GM19467 (cell line): ENCODE measurements around the gene HIRA.

Experiments used
- ATAC-seq: cut with Tn5 transposase; IDR thresholded peaks from one replicate; pipeline ENCODE4 v1.9.1; 2021; ENCODE audit warnings: mild to moderate bottlenecking, moderate library complexity; ENCODE audit not compliant: unreplicated experiment

Gene HIRA

GRCh38 chr22:19358703-19359553 lies 72.6 kb downstream of the HIRA start:
- ATAC-seq, result no peak

GRCh38 chr22:19358195-19358594 lies 73.3 kb downstream of the HIRA start:
- no peak for ATAC-seq

GRCh38 chr22:19357270-19358105 lies 74.0 kb downstream of the HIRA start:
- ATAC-seq, result no peak

- no peak for ATAC-seq
Observed at GRCh38 chr22:19356708-19357269, 74.7 kb downstream of the HIRA start.

GRCh38 chr22:19355413-19356157 lies 75.9 kb downstream of the HIRA start:
- no peak for ATAC-seq

GRCh38 chr22:19354201-19354600 lies 77.3 kb downstream of the HIRA start:
- no peak for ATAC-seq

- no peak for ATAC-seq
Observed at GRCh38 chr22:19353363-19354131, 78.0 kb downstream of the HIRA start.

GRCh38 chr22:19352766-19353165 lies 78.8 kb downstream of the HIRA start:
- no peak for ATAC-seq

GRCh38 chr22:19352217-19352616 lies 79.3 kb downstream of the HIRA start:
- no peak for ATAC-seq

GRCh38 chr22:19351604-19352003 lies 79.9 kb downstream of the HIRA start:
- ATAC-seq, result no peak

GRCh38 chr22:19350947-19351346 lies 80.6 kb downstream of the HIRA start:
- ATAC-seq, result no peak

GRCh38 chr22:19350476-19350859 lies 81.1 kb downstream of the HIRA start:
- no peak for ATAC-seq

GRCh38 chr22:19349778-19350475 lies 81.6 kb downstream of the HIRA start:
- ATAC-seq, result no peak

GRCh38 chr22:19346677-19347265 lies 84.8 kb downstream of the HIRA start:
- ATAC-seq, result no peak

GRCh38 chr22:19344420-19344819 lies 87.1 kb downstream of the HIRA start:
- no peak for ATAC-seq

- no peak for ATAC-seq
Observed at GRCh38 chr22:19343470-19343869, 88.1 kb downstream of the HIRA start.

- ATAC-seq, result no peak
Observed at GRCh38 chr22:19341500-19341899, 90.0 kb downstream of the HIRA start.

- ATAC-seq, result no peak
Observed at GRCh38 chr22:19337137-19337536, 94.4 kb downstream of the HIRA start.
